ENCODE measurements around the gene DIRAS3. TPM values are rescaled to one million over a fixed set of nuclear protein-coding genes. Genes with fewer than 3 reads are reported as not detected.
A peak's percentile ranks its signal among the peaks of the same experiment; 100 is the strongest.

Gene DIRAS3
- total RNA-seq, 4 donors from 2014 or later, result 0.57 to 1.3 (median 0.86) TPM

DNA sequence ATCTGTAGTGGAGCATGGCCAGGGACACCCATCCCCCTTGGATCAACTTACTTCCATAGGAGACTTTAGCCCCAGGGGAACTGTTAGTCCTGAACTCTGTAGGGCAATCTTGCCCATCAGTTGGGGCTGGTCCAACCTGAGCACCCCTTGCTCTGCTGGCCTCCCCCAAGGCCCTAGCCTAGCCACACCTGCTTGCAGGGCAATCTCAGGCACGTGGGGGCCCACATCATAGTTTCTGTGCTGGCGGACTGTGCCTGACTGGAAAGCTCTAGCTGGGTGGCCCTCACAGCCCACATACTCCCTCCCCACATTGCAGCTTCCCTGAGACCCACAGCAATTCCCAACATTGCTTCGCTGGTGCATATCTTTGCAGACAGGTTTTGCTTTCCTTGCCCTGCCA, 6.6 kb upstream of the DIRAS3 start:
- Histone ChIP-seq H3K4me1 (no peaks in the 10 kb centered on the region), H3K36me3 (no peaks in the 10 kb centered on the region), H3K4me3 (no peak overlapping the region), H3K9me3 (no peaks in the 10 kb centered on the region), H3K27ac (no peak overlapping the region), H3K27me3 (no peaks in the 10 kb centered on the region)
- WGBS, 2 donors, result 82 to 91% methylated on average over 2 to 3 of the region's 3 CpGs
- intact Hi-C loops (cut with DNase I), result no loop called here
- TF ChIP-seq, protein P1, sequence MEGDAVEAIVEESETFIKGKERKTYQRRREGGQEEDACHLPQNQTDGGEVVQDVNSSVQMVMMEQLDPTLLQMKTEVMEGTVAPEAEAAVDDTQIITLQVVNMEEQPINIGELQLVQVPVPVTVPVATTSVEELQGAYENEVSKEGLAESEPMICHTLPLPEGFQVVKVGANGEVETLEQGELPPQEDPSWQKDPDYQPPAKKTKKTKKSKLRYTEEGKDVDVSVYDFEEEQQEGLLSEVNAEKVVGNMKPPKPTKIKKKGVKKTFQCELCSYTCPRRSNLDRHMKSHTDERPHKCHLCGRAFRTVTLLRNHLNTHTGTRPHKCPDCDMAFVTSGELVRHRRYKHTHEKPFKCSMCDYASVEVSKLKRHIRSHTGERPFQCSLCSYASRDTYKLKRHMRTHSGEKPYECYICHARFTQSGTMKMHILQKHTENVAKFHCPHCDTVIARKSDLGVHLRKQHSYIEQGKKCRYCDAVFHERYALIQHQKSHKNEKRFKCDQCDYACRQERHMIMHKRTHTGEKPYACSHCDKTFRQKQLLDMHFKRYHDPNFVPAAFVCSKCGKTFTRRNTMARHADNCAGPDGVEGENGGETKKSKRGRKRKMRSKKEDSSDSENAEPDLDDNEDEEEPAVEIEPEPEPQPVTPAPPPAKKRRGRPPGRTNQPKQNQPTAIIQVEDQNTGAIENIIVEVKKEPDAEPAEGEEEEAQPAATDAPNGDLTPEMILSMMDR (IDR thresholded peaks at IDR 0.05), result no peak
- TF ChIP-seq POLR2A (IDR thresholded peaks at IDR 0.05), result no peak
- no peak for DNase-seq

DNA sequence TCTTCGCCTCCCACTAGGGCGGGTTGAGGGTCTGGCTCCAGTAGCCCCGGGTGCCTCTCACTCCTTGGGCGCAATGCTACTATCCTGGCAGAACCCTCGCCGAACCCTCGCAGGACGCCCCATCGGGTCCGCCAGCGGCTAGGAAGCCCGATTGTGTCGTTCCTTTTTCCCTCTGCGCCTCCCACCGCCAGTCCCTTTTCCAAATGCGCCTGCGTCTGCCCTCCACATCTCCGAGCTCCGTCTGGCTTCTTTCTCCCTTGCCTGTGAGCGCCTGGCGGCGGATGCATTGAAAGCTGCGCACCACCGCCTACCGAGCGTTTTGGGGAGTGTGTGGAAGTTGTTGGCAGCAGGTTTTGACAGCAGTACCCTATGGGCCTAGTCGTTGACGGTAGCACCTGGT, 1.0 kb upstream of the DIRAS3 start:
- H3K27me3 ChIP-seq, result peaks cover 0 to 6% (median 0%) of the 10 kb centered on the region in 4 donors
- no peak for DNase-seq
- H3K4me3 ChIP-seq, result peak overlapping the region; percentile 16 to 59 (median 42)
- peaks cover 0 to 11% (median 0%) of the 10 kb centered on the region in 3 donors for H3K4me1 ChIP-seq
- TF ChIP-seq, protein P1 (IDR thresholded peaks at IDR 0.05), result peak in 4 of 6 experiments; percentile 5 to 52 (median 15)
- no peak for TF ChIP-seq POLR2A (IDR thresholded peaks at IDR 0.05)
- peaks cover 0 to 5% (median 0%) of the 10 kb centered on the region in 3 donors for H3K36me3 ChIP-seq
- 57 to 63% methylated on average over 21 to 22 of the region's 28 CpGs for WGBS, 2 donors
- intact Hi-C loops (cut with DNase I), result no loop called here
- peaks cover 0 to 3% (median 0%) of the 10 kb centered on the region in 3 donors for H3K9me3 ChIP-seq
- no peak overlapping the region for H3K27ac ChIP-seq

DNA sequence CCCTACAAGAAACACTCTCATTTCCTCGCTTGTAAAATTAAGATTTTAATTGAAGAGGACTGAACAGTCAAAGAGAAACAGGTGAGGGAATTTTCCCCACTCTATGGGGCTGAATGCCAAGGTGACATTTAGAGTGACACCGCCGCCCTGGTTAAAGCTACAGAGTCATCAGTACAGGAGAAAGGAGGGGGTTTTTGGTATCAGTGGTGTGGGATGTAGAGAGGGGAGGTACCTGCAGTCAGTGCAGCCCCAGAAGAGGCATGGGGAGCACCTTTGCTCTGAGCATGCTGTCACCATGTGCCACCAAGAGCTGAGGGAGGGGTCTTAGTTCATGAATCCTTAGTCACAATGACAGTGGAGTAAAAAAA, 2.8 kb downstream of the DIRAS3 start:
- Histone ChIP-seq H3K4me3 (no peak overlapping the region), H3K27me3 (peaks cover 0 to 6% (median 0%) of the 10 kb centered on the region in 4 donors), H3K4me1 (peaks cover 0 to 11% (median 0%) of the 10 kb centered on the region in 3 donors), H3K9me3 (peaks cover 0 to 3% (median 0%) of the 10 kb centered on the region in 3 donors), H3K27ac (no peak overlapping the region), H3K36me3 (peaks cover 0 to 5% (median 0%) of the 10 kb centered on the region in 3 donors)
- DNase-seq, result no peak
- WGBS, 2 donors, result 60 to 74% methylated on average over 3 of the region's 3 CpGs
- intact Hi-C loops (cut with DNase I), result no loop called here
- TF ChIP-seq, protein P1 (IDR thresholded peaks at IDR 0.05), result no peak
- TF ChIP-seq POLR2A (IDR thresholded peaks at IDR 0.05), result no peak

DNA sequence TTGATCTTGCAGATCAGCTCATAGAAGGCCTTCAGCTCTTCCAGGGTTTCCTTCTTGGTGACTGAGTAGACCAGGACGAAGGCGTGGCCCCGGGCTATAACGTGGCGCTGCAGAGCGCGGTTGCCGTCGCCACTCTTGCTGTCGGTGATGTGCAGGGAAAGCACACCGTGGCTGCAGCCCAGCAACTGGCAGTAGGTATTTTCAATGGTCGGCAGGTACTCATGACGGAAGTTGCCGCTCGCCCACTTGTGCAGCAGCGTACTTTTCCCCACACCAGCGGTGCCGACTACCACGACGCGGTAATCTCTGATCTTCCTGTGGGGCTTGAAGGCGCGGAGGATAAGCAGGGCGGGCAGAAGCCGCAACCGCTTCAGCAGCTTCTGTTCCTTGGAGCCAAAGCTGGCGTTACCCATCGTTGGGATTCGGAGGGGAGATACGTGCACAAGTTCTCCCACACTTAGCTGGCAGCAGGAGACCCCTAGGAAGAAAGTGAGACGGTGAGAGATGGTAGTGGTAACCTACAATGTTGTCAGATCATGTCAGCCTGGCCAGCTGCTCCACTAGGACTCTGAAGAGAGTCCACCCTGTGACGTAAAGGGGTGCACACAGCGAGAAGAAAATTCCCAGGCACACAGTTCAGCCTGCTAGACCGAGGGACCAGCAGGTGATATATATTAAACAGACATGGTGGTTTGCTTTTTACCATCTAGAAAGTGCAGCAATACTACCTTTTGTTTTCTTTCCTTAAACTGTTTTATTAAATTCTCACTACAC, 3.4 kb downstream of the DIRAS3 start:
- Histone ChIP-seq H3K9me3 (peaks cover 0 to 3% (median 0%) of the 10 kb centered on the region in 3 donors), H3K27me3 (peaks cover 0 to 6% (median 0%) of the 10 kb centered on the region in 4 donors), H3K27ac (no peak overlapping the region), H3K36me3 (peaks cover 0 to 5% (median 0%) of the 10 kb centered on the region in 3 donors), H3K4me1 (peaks cover 0 to 11% (median 0%) of the 10 kb centered on the region in 3 donors), H3K4me3 (no peak overlapping the region)
- no peak for DNase-seq
- 63 to 81% methylated on average over 9 to 13 of the region's 34 CpGs for WGBS, 2 donors
- TF ChIP-seq, protein P1 (IDR thresholded peaks at IDR 0.05), result no peak
- TF ChIP-seq POLR2A (IDR thresholded peaks at IDR 0.05), result no peak
- intact Hi-C loops (cut with DNase I), result no loop called here

DNA sequence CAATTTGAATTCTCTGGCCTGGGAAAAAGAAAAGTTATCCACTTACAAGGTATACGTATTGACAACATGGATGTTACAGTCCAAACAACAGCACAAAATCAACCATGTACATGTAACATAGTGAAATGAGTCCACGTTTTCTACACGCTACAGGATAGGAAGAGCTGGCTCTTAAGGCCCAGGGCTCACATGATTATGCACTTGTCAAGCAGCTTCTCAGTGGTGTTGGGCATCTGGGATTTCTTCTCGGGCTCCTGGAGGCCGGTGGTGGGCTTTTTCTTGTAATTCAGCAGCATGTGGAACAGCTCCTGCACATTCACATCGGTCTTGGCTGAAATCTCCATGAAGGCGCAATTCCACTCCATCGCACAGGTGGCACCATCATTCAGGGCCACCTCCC, 4.0 kb downstream of the DIRAS3 start:
- peaks cover 0 to 2% (median 0%) of the 10 kb centered on the region in 3 donors for H3K9me3 ChIP-seq
- no peak for DNase-seq
- WGBS, 2 donors, result 88 to 95% methylated on average over 8 of the region's 8 CpGs
- peaks cover 0 to 11% (median 0%) of the 10 kb centered on the region in 3 donors for H3K4me1 ChIP-seq
- H3K4me3 ChIP-seq, result no peak overlapping the region
- peaks cover 0 to 5% (median 0%) of the 10 kb centered on the region in 3 donors for H3K36me3 ChIP-seq
- no peak for TF ChIP-seq POLR2A (IDR thresholded peaks at IDR 0.05)
- TF ChIP-seq, protein P1 (IDR thresholded peaks at IDR 0.05), result no peak
- H3K27ac ChIP-seq, result no peak overlapping the region
- intact Hi-C loops (cut with DNase I), result no loop called here
- peaks cover 0 to 6% (median 0%) of the 10 kb centered on the region in 4 donors for H3K27me3 ChIP-seq

Measured in esophagus squamous epithelium (tissue), 5 donors.